ENCODE data around the gene PROC. TPM values are rescaled to one million over a fixed set of nuclear protein-coding genes. Genes with fewer than 3 reads are reported as not detected.

Gene PROC
- not detected for total RNA-seq

DNA sequence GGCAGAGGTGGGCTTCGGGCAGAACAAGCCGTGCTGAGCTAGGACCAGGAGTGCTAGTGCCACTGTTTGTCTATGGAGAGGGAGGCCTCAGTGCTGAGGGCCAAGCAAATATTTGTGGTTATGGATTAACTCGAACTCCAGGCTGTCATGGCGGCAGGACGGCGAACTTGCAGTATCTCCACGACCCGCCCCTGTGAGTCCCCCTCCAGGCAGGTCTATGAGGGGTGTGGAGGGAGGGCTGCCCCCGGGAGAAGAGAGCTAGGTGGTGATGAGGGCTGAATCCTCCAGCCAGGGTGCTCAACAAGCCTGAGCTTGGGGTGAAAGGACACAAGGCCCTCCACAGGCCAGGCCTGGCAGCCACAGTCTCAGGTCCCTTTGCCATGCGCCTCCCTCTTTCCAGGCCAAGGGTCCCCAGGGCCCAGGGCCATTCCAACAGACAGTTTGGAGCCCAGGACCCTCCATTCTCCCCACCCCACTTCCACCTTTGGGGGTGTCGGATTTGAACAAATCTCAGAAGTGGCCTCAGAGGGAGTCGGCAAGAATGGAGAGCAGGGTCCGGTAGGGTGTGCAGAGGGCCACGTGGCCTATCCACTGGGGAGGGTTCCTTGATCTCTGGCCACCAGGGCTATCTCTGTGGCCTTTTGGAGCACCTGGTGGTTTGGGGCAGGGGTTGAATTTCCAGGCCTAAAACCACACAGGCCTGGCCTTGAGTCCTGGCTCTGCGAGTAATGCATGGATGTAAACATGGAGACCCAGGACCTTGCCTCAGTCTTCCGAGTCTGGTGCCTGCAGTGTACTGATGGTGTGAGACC is at the start of gene PROC:
Gene PROC, plus strand, starts transcription at position 128 of the 812 bp plus-strand sequence. CDS start 1,516 bp downstream, outside the sequence.
- CTCF ChIA-PET: interaction anchor here (0.9 kb wide), 1 partner anchor 60 kb away, joined by 3 read pairs; no protein-coding TSS in a partner anchor
- POLR2A ChIA-PET: interaction anchor here (1.1 kb wide), 1 partner anchor 19 kb away, joined by 3 read pairs; no protein-coding TSS in a partner anchor
- peaks cover 28% of the 10 kb centered on the region for H3K4me1 Mint-ChIP-seq
- H3K9me3 Mint-ChIP-seq: no peaks in the 10 kb centered on the region
- H3K27ac Mint-ChIP-seq: no peak within 1 kb of the TSS
- no peak for DNase-seq
- peaks cover 51% of the 10 kb centered on the region for H3K27me3 Mint-ChIP-seq
- no peaks in the 10 kb centered on the region for H3K36me3 Mint-ChIP-seq (ENCODE audit: low read depth)
- no peak within 1 kb of the TSS for H3K4me3 Mint-ChIP-seq

DNA sequence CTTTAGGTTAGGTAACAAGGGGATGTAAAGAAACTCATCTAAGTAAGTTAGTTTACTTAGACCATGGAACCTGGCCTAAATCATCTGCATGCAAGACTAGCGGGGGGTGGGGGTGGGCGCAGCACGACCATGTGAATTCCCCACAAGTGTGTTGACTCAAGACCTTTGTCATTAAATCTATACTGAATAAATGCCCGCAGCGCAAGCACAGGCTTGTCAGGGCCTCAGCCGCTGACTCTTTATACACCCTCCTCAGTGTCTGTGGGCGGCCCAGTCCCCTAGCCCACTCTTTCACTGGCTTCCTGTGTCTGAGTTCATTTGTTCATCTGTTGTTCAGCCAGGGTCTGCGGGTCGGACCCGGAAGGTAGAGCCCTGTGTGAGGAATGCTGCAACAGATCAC is 48.2 kb upstream of the PROC start:
- Mint-ChIP-seq H3K4me3 (no peak overlapping the region), H3K9me3 (peaks cover 30% of the 10 kb centered on the region), H3K4me1 (peaks cover 6% of the 10 kb centered on the region), H3K27me3 (no peaks in the 10 kb centered on the region), H3K36me3 (ENCODE audit: low read depth) (peaks cover 34% of the 10 kb centered on the region), H3K27ac (no peak overlapping the region)
- ChIA-PET POLR2A (no interaction called here), CTCF (no interaction called here)
- DNase-seq: no peak

- POLR2A ChIA-PET: no interaction called here
Measured at GRCh38 chr2:127371037-127371436, 47.2 kb upstream of the PROC start.

DNA sequence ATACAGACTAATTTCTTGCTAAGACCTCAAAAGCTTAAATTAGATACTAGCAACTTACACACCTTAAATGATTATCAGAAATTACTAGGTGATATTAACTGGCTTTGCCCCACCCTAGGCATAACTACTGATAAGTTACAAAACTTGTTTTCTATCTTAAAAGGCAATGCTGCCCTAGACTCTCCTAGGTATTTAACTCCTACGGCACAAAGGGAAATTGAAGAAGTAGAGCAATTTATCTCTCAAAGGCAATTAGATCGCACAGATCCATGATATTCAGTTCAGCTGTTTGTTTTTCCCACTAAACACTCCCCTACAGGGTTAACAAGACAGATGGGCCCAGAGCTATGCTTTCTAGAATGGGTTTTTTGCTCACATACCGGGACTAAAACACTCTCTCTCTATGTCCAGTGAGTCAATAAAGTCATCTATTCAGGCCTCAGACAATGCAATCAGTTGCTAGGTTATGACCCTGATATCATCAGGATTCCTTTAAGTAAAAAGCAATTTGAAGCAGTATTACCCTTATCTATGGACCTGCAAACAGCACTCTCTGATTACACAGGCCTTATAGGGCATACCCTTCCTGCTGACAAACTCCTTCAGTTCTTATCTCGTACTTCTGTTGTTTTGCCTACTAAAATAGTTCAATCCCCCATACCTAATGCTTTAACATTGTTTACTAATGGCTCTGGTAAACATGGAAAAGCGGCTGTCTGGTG is 44.7 kb upstream of the PROC start:
- Mint-ChIP-seq H3K4me3 (no peak overlapping the region), H3K27me3 (no peaks in the 10 kb centered on the region), H3K36me3 (ENCODE audit: low read depth) (peaks cover 50% of the 10 kb centered on the region), H3K9me3 (peaks cover 38% of the 10 kb centered on the region), H3K27ac (no peak overlapping the region), H3K4me1 (peaks cover 5% of the 10 kb centered on the region)
- ChIA-PET POLR2A (no interaction called here), CTCF (interaction anchor here (1.0 kb wide), 1 partner anchor 16 kb away, joined by 3 read pairs; no protein-coding TSS in a partner anchor)
- DNase-seq: no peak

More at GRCh38 chr2:127371037-127371436, 47.2 kb upstream of the PROC start:
- Mint-ChIP-seq H3K9me3 (peaks cover 34% of the 10 kb centered on the region), H3K4me3 (no peak overlapping the region), H3K4me1 (no peaks in the 10 kb centered on the region), H3K27me3 (no peaks in the 10 kb centered on the region), H3K27ac (no peak overlapping the region), H3K36me3 (ENCODE audit: low read depth) (peaks cover 41% of the 10 kb centered on the region)
- DNase-seq: no peak
- CTCF ChIA-PET: no interaction called here

- Mint-ChIP-seq H3K27ac (no peak overlapping the region), H3K9me3 (peaks cover 32% of the 10 kb centered on the region), H3K4me1 (peaks cover 11% of the 10 kb centered on the region), H3K4me3 (no peak overlapping the region), H3K27me3 (no peaks in the 10 kb centered on the region), H3K36me3 (ENCODE audit: low read depth) (peaks cover 38% of the 10 kb centered on the region)
- ChIA-PET CTCF (no interaction called here), POLR2A (interaction anchor here (0.9 kb wide), 1 partner anchor 51 kb away, joined by 3 read pairs; no protein-coding TSS in a partner anchor)
- no peak for DNase-seq
Measured at GRCh38 chr2:127376257-127376656, 42.0 kb upstream of the PROC start.

DNA sequence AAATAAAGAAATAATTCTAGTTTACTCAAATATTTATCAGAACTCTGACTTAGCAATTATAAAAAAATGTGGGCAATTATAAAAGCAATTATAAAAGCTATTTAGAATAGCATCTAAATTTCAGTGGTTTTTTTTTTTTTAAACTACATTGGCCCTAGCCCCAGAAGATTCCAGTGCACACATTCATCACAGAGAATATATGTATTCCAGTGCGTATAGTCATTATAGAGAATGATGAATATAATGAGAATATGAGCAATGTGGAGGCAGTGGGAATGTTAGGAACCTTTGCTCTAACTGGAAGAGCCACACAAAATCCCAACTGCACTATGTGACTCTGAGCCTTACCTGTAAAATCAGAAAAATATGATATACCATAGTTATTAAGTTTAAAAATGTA is 41.0 kb upstream of the PROC start:
- Mint-ChIP-seq H3K9me3 (peaks cover 27% of the 10 kb centered on the region), H3K4me3 (no peak overlapping the region), H3K27me3 (no peaks in the 10 kb centered on the region), H3K27ac (no peak overlapping the region), H3K4me1 (peaks cover 14% of the 10 kb centered on the region), H3K36me3 (ENCODE audit: low read depth) (peaks cover 29% of the 10 kb centered on the region)
- CTCF ChIA-PET: no interaction called here
- POLR2A ChIA-PET: interaction anchor here (0.9 kb wide), 1 partner anchor 50 kb away, joined by 3 read pairs; no protein-coding TSS in a partner anchor
- DNase-seq: no peak

DNA sequence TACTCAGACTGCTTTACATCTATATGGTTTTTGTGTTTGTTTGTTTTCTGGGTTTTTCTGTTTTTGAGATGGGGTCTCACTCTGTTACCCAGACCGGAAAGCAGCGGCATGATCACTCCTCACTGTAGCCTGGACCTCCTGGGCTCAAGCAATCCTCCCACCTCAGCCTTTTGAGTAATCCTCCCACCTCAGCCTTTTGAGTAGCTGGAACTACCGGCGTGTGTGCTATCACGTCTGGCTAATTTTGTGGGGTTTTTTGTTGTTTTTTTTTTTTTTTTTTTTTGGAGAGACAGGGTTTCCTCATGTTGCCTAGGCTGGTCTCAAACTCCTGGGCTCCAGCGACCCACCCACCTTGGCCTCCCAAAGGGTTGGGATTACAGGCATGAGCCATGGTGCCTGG is 39.5 kb upstream of the PROC start:
- Mint-ChIP-seq H3K4me3 (no peak overlapping the region), H3K27ac (no peak overlapping the region), H3K4me1 (peaks cover 17% of the 10 kb centered on the region), H3K27me3 (no peaks in the 10 kb centered on the region), H3K9me3 (peaks cover 18% of the 10 kb centered on the region), H3K36me3 (ENCODE audit: low read depth) (peaks cover 34% of the 10 kb centered on the region)
- DNase-seq: no peak
- CTCF ChIA-PET: interaction anchor here (0.9 to 1.5 kb wide), 3 partner anchors 8 to 101 kb away, joined by 3 to 7 read pairs (median 3); no protein-coding TSS in a partner anchor
- POLR2A ChIA-PET: interaction anchor here (1.0 to 1.3 kb wide), 2 partner anchors 32 to 148 kb away, joined by 4 read pairs; partner anchors contain the start of gene IWS1

DNA sequence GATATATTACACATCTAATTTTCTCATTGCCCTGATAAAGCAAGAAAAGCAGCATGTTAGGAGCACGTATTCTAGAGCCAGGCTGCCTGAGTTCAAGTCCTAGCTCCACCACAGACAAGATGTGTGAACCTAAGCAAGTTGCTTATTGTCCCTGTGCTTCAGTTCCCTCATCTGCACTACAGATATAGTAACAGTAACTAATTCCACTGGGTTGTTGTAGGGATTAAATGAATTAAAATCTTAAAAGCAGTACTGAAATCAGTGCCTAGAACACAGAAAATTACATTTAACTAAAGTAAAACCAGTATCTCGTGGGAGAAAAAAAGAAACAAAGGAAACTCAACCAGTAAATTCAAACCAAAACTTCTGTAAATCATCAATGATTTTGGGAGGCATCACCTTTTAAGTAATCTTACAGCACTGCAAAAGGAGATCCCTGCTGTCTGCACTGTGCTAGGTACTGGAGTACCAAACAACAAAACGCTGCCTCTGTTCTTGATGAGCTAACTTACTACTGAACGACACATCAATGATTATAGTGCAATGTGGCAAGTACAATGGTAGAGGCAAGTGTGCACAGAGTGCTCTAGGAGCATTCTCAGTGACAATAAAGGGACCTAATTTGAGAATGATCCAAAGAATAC is 38.4 kb upstream of the PROC start:
- Mint-ChIP-seq H3K36me3 (ENCODE audit: low read depth) (peaks cover 32% of the 10 kb centered on the region), H3K9me3 (peaks cover 8% of the 10 kb centered on the region), H3K4me1 (peaks cover 25% of the 10 kb centered on the region), H3K27me3 (no peaks in the 10 kb centered on the region), H3K4me3 (no peak overlapping the region), H3K27ac (no peak overlapping the region)
- DNase-seq: no peak
- POLR2A ChIA-PET: interaction anchor here (1.0 kb wide), 1 partner anchor 147 kb away, joined by 4 read pairs; the partner anchor contains the start of gene IWS1
- CTCF ChIA-PET: interaction anchor here (1.3 to 1.5 kb wide), 2 partner anchors 7 to 99 kb away, joined by 3 to 7 read pairs; no protein-coding TSS in a partner anchor

DNA sequence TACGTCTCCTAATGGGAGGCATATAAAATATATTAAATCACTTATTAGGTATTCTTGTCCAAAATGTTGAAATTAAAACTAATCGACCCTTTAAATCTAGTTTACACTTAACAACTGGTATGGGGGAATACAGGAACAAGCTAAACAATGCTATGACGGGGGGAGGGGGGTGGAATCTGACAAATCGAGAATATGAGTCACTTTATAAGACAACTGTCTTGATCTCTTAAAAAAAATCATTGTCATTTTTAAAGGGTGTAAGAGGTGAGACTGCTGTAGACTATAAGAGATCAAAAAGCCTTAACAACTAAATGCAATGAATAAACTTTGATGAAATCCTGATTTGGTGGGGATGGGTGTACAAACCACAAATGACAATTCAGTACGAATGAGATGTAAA is 36.5 kb upstream of the PROC start:
- Mint-ChIP-seq H3K36me3 (ENCODE audit: low read depth) (peaks cover 25% of the 10 kb centered on the region), H3K4me1 (peaks cover 43% of the 10 kb centered on the region), H3K9me3 (no peaks in the 10 kb centered on the region), H3K27ac (no peak overlapping the region), H3K27me3 (no peaks in the 10 kb centered on the region), H3K4me3 (no peak overlapping the region)
- ChIA-PET POLR2A (no interaction called here), CTCF (no interaction called here)
- DNase-seq: no peak

GRCh38 chr2:127382831-127383230 is 35.4 kb upstream of the PROC start:
- peaks cover 21% of the 10 kb centered on the region for H3K36me3 Mint-ChIP-seq (ENCODE audit: low read depth)

DNA sequence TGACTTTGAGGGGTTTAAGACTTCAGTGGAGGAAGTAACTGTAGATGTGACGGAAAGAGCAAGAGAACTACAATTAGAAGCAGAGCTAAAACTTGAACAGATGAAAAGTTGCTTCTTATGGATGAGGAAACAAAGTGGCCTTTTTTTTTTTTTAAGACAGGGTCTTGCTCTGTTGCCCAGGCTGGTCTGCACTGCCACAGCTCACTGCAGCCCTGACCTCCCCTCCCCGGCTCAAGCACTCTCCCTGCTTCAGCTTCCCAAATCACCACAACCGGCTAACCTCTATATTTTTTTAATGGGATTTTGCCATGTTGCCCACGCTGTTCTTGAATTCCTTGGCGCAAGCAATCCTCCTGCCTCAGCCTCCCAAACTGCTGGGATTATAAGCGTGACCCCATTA is 33.7 kb upstream of the PROC start:
- POLR2A ChIA-PET: no interaction called here
- Mint-ChIP-seq H3K36me3 (ENCODE audit: low read depth) (peaks cover 19% of the 10 kb centered on the region), H3K4me3 (no peak overlapping the region), H3K27ac (no peak overlapping the region), H3K4me1 (peaks cover 56% of the 10 kb centered on the region), H3K27me3 (no peaks in the 10 kb centered on the region), H3K9me3 (no peaks in the 10 kb centered on the region)
- DNase-seq: no peak
- CTCF ChIA-PET: interaction anchor here (1.0 kb wide), 1 partner anchor 95 kb away, joined by 3 read pairs; no protein-coding TSS in a partner anchor

More at GRCh38 chr2:127382831-127383230, 35.4 kb upstream of the PROC start:
- Mint-ChIP-seq H3K27ac (no peak overlapping the region), H3K27me3 (no peaks in the 10 kb centered on the region), H3K4me3 (no peak overlapping the region), H3K4me1 (peaks cover 43% of the 10 kb centered on the region), H3K9me3 (no peaks in the 10 kb centered on the region)
- CTCF ChIA-PET: no interaction called here
- no peak for DNase-seq
- POLR2A ChIA-PET: no interaction called here

- no peaks in the 10 kb centered on the region for H3K9me3 Mint-ChIP-seq
- H3K27me3 Mint-ChIP-seq: no peaks in the 10 kb centered on the region
- H3K4me3 Mint-ChIP-seq: peak overlapping the region; percentile 78
- peaks cover 61% of the 10 kb centered on the region for H3K4me1 Mint-ChIP-seq
- H3K27ac Mint-ChIP-seq: peak overlapping the region; percentile 7
- no peak for DNase-seq
- CTCF ChIA-PET: interaction anchor here (0.9 to 1.2 kb wide), 3 partner anchors 7 to 264 kb away, joined by 3 to 4 read pairs (median 3); no protein-coding TSS in a partner anchor
- POLR2A ChIA-PET: interaction anchor here (0.8 to 2.0 kb wide), 4 partner anchors 13 to 93 kb away, joined by 3 to 4 read pairs (median 3); partner anchors contain the start of gene ERCC3
- peaks cover 19% of the 10 kb centered on the region for H3K36me3 Mint-ChIP-seq (ENCODE audit: low read depth)
Measured at GRCh38 chr2:127386246-127386645, 32.0 kb upstream of the PROC start.
